SHP77 (cell line): Measurements from ENCODE around the gene ARHGAP23.

ENCODE experiments used
- DNase-seq, 2 experiments: peaks; one replicate each; lab custom pipeline; 2025; lab: John Stamatoyannopoulos, UW

ARHGAP23 gene, protein sequence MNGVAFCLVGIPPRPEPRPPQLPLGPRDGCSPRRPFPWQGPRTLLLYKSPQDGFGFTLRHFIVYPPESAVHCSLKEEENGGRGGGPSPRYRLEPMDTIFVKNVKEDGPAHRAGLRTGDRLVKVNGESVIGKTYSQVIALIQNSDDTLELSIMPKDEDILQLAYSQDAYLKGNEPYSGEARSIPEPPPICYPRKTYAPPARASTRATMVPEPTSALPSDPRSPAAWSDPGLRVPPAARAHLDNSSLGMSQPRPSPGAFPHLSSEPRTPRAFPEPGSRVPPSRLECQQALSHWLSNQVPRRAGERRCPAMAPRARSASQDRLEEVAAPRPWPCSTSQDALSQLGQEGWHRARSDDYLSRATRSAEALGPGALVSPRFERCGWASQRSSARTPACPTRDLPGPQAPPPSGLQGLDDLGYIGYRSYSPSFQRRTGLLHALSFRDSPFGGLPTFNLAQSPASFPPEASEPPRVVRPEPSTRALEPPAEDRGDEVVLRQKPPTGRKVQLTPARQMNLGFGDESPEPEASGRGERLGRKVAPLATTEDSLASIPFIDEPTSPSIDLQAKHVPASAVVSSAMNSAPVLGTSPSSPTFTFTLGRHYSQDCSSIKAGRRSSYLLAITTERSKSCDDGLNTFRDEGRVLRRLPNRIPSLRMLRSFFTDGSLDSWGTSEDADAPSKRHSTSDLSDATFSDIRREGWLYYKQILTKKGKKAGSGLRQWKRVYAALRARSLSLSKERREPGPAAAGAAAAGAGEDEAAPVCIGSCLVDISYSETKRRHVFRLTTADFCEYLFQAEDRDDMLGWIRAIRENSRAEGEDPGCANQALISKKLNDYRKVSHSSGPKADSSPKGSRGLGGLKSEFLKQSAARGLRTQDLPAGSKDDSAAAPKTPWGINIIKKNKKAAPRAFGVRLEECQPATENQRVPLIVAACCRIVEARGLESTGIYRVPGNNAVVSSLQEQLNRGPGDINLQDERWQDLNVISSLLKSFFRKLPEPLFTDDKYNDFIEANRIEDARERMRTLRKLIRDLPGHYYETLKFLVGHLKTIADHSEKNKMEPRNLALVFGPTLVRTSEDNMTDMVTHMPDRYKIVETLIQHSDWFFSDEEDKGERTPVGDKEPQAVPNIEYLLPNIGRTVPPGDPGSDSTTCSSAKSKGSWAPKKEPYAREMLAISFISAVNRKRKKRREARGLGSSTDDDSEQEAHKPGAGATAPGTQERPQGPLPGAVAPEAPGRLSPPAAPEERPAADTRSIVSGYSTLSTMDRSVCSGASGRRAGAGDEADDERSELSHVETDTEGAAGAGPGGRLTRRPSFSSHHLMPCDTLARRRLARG (N-terminal part only)

GRCh38 chr17:38428112-38428642, at the start of gene ARHGAP23:
Gene ARHGAP23 (plus strand): TSS chr17:38428464. CDS start chr17:38428486, 22 bp downstream.
- no peak for DNase-seq

- no peak for DNase-seq
These were observed 48.8 kb upstream of the ARHGAP23 start for GRCh38 chr17:38379448-38379847.

GRCh38 chr17:38395090-38395489, 33.2 kb upstream of the ARHGAP23 start:
- DNase-seq = no peak

DNA sequence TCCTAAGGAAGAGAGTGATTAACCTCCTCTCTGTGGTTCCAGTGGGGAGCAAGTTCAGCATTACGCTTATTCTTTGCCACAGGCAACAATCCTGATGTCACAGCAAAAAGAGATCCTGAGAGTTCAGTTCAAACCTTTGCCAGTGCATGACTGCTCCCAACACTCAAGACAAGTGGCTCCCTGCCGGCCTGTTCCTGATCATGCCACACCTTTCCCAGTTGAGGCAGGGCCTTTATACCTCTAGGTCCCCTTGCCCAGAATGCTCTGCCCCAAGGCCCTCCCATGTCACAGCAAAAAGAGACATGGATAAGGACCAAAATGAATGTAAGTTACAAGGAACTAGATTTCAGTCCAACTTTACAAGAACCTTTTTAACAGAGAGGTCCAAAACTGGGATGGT, 31.0 kb upstream of the ARHGAP23 start:
- DNase-seq = no peak

- no peak for DNase-seq
These were observed 28.0 kb upstream of the ARHGAP23 start for GRCh38 chr17:38400286-38400685.

- DNase-seq = no peak
These were observed 26.8 kb upstream of the ARHGAP23 start for GRCh38 chr17:38401459-38401858.

DNA sequence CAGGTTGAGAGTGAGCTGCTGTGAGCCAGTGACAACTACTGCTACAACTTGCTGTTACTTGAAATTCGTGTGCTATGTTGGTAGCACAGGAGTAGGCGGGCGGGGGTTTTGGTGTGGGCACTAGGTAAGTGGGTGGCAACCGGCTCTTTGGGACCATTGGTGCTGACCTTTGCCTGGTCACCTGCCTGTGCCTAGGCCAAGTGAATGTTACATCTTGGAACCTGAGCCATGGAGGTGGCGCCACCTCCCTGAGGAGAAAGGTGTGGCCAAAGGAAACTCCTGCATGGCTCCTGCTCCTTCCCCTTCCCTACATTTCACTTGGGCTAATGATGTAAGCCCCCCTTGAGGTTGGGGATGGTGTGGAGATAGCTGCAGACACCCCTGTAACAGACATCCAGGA, 25.4 kb upstream of the ARHGAP23 start:
- DNase-seq = no peak

DNA sequence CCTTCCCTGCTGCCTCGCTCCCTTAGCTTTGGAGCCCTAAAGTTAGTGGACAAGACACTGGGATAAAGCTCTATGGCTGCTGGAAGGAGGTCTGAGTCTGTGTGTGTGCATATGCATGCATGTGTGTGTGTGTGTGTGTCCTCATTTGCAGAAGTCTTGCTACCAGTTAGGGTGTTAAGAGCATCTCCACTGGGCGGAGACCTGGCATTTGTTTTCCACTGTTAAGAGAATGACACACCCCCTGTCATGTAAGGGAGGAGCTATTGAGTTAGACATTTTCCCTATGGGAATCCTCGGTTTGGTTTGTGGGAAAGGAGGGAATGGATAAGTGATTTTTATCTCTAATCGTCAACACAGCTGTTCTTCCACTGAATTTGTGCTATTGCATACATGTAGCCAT, 24.8 kb upstream of the ARHGAP23 start:
- no peak for DNase-seq

- DNase-seq = no peak
These were observed 23.9 kb upstream of the ARHGAP23 start for GRCh38 chr17:38404174-38404943.

DNA sequence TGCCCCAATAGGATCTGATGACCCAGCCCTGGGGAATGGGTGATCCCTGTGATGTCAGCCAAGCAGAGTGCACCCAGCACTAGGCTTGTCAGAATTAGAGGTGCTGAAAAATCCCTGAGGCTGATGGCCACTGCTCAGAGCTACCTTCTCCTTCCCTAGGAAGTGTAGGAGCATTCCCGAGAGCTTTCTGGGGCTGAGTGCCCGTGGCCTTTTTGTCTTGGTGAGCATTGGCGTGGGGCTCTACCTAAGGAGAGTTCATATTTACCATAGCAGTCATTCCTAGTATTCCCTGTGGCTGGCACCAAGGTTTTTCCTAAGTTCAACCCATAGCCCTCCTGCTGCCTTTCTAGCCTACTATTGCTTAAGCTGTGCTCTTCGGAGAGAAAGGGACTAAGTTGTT, 22.6 kb upstream of the ARHGAP23 start:
- DNase-seq = no peak

DNA sequence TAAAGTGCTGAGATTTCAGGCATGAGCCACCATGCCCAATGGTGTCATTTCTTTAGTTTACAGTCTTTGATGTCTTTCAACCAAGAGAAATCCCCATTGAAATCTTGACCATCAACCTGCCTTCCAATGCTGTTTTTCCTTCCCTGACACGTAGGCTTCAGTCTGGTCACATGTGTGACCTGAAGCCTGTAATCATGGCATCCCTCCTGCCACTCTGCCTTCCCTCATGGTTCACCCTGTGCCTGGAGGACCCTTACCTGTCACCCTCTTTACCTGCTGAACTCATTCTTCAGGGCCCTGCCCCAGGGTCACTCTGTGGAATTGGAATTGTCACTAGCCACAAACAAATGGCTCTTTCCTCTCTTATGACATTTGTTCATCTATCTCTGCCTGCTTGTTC, 18.1 kb upstream of the ARHGAP23 start:
- no peak for DNase-seq

GRCh38 chr17:38415250-38416194, 12.7 kb upstream of the ARHGAP23 start:
- peak; percentile 82 to 89 for DNase-seq

DNA sequence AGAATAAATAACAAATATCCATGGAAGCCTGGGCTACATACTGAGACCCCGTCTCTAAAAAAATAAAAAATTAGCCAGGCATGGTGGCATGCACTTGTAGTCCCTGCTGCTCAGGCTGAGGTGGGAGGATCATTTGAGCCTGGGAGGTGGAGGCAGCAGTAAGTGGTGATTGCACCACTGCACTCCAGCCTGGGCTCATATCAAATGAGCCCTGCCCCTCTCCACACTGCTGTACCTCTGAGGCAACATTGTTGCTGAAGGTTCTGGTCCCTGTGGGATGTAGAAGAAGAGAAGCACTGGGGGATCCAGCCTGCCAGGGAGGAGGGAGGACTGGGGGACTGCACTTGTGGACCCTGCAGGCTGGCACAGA, 11.4 kb upstream of the ARHGAP23 start:
- DNase-seq = peak in 1 of 2 experiments; percentile 14

DNA sequence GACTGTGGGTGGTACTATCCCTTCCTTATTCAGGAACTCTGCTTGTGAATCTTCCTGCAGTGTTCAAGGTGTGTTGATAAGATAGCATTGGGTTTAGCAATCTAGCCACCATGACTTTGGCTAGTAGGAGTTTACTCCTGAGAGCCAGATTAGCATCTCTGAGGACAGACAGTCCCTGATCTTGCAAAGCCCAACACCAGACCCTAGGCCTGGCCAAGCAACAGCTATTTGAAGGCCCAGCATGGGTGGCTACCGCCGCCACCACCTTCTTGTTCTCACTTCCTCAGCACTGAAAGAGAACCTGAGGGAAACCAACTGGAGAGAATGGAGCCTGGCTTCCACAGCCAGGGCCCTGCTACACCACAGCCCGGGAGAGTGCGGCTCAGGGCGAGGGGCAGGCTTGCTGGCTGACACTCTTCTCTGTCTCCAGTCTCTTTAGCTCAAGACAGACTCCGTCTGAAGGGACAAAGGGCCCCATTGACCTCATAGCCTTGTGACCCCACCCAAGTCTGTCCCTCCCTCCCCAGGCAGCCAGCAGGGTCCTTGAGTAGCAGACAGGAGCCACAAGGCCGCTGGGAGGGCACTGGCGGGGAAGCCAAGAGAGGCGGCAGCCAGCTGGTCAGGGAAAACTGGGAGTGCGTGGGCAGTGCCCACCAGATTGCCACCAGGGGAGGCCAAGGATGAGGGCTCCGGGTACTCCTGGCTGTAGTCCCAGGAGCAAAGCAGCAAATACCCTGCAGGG, 10.9 kb upstream of the ARHGAP23 start:
- DNase-seq = no peak

DNA sequence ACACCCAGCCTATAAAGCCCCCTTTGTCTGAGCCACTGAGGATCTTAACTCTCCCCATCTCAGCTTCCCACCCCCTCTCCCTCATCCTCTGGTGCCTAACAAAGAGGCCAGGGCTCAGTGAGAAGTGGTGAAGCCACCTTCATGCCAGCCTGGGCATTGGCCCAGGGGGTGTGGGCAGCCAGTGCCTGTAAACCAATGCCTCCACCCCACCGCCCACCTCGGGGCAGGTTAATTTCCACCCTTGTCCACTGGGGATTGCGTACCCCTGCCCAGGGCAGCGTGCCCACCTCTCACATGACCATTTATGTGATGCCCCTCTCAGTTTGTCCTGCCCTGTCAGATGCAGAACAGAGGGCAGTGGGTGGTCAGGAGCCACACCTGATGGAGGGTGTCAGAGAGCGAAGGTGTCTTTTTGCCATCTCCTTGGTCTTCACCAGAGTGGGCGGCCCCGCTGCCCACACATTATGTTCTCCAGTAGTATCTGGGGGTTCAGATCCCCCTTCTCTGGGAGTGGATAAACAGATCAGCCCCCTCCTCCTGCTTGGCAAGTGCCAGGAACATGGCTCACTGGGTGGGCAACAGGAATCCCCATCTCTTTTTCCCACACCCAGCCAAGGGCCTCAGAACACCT, 10.1 kb upstream of the ARHGAP23 start:
- DNase-seq = no peak

DNA sequence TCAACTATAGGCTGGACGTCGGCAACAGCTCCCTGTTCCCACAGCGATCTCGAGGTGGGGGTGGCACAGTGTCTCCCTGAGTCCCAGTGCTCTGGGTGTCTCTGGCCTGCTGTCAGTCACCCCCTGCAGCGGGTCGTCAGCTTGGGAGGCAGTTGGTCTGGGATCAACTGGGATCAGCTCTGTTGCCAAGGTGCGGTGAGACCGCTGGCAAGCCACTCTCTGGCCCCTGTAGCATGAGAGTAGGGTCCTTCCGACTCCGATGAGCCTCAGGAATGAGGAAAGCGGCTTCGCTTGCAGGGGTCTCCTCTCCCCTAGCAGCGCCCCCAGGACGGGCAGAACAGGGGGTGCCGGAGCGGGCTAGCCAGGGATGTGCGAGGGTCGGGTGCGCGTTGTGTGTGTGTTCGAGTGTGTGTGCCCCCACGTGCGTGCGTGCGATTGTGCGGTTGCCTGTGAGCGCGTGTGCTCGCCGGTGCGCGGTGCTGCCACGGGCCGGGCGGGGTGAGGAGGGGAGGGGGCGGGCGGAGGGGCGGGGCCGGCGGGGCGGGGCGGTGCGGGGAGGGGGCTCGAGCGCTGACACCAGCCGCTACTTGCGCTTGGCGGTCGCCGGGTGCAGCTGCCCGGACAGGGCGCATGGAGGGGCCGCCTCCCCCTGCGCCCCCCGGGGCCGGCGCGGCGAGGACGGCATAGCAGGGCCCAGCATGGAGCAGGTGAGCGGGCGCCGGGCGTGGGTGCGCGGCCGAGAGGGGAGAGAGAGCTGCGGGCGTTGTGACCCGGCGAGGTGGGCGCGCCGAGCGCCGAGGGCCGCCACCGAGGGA, 9.4 kb upstream of the ARHGAP23 start:
- DNase-seq = no peak

DNA sequence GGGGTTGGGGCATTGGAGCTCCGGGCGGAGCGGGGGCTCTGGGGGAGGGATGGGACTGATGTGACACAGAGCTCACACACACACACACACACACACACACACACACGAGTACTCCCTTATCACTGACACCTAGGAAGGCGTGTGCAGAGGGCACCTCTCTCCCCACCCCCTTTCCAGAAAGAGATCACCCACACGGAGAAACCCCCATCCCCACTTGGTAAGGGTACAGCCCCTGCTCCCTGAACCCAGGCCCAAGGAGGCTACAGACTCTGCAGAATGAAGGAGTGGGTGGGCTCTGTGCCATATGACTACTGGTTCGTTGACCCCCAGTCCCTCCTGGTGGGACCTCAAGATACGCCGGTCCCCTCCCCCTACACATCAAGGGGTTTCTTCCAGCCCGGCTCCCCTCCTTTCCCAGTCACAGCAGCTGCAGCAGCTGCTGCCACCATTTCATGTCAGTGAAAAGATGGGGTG, 8.7 kb upstream of the ARHGAP23 start:
- no peak for DNase-seq

DNA sequence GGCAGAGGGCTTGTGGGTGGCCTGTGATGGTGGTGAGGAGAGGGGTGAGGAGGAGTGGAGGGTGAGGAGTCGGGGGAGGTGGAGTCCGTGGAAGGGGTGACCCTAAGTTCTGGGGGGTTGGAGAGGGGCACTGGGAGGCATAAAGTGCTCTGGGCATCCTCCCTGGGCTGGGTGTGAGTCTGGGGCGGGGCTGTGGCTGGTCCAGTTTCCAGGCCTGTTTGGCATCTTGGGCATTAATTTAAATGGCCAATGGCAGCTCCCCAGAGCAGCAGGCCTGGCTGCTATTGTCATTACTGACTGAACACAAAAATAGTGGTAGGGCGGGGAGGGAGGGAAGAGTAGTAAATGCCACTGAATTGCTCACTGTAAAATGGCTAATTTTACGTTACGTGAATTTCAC, 7.7 kb upstream of the ARHGAP23 start:
- no peak for DNase-seq
